SK-N-SH (cell line): Measurements from ENCODE around the gene CPEB4. TPM values are rescaled to one million over a fixed set of nuclear protein-coding genes. Genes with fewer than 3 reads are reported as not detected.

Experiments used
- CTCF ChIA-PET: fragments of 300-600, 350-600 bp; formaldehyde crosslinking; extraction: SDS; loops from one replicate; lab custom pipeline; 2021; lab: Yijun Ruan, JAX
- POLR2A ChIA-PET: fragments of 350-600 bp; sonication (Branson Sonifier 250); formaldehyde crosslinking; extraction: SDS; loops from one replicate; lab custom pipeline; 2020; ENCODE audit warnings: antibody characterized with exemption, inconsistent platforms; lab: Yijun Ruan, JAX
- DNase-seq: peaks from one replicate; pipeline ENCODE4 v3.0.0; 2012
- H2AFZ ChIP-seq: fragments of 200-600 bp; sonication (generic); 2 replicates; pipeline ENCODE4 v1.8.1; 2016; ENCODE audit warnings: antibody characterized with exemption, mild to moderate bottlenecking, low read depth
- H3F3A ChIP-seq: fragments of 200-600 bp; sonication (generic); replicated peaks from 2 replicates; pipeline ENCODE3; 2016; ENCODE audit warnings: antibody characterized with exemption, mild to moderate bottlenecking; ENCODE audit not compliant: insufficient read depth
- H3K27ac ChIP-seq, 2 experiments: fragments of 200-500 bp in 1 of 2; fragments of 200-600 bp in 1 of 2; sonication (Bioruptor generic) in 1 of 2; sonication (generic), shearing (Covaris generic) in 1 of 2; 2 replicates each; pipeline versions ENCODE4 v1.5.1 to v1.6.1; 2014 to 2016; ENCODE audit warnings: low read depth in 2 of 2, inconsistent platforms in 1 of 2, low read length in 1 of 2, mild to moderate bottlenecking in 1 of 2, mixed read lengths in 1 of 2
- H3K27me3 ChIP-seq: fragments of 200-600 bp; sonication (generic), shearing (Covaris generic); 2 replicates; pipeline ENCODE4 v1.6.1; 2016; ENCODE audit warnings: mixed run types; ENCODE audit not compliant: insufficient read depth
- H3K36me3 ChIP-seq, 2 experiments: fragments of 200-500 bp in 1 of 2; fragments of 200-600 bp in 1 of 2; sonication (Bioruptor generic) in 1 of 2; sonication (generic) in 1 of 2; replicated peaks in 1 of 2; 2 replicates each; pipeline versions ENCODE3 to v1.5.1; 2014 to 2016; ENCODE audit warnings: low read length in 1 of 2, mild to moderate bottlenecking in 1 of 2; ENCODE audit not compliant: insufficient read depth in 2 of 2, control insufficient read depth in 1 of 2
- H3K4me1 ChIP-seq, 2 experiments: fragments of 200-500 bp in 1 of 2; fragments of 200-600 bp in 1 of 2; sonication (Bioruptor generic) in 1 of 2; sonication (generic), shearing (Covaris generic) in 1 of 2; 2 replicates each; pipeline versions ENCODE4 v1.5.1 to v1.6.1; 2014 to 2016; ENCODE audit warnings: low read depth in 1 of 2, low read length in 1 of 2, mixed run types in 1 of 2; ENCODE audit not compliant: insufficient read depth in 2 of 2, control insufficient read depth in 1 of 2
- H3K4me2 ChIP-seq: fragments of 200-600 bp; sonication (generic), shearing (Covaris generic); 2 replicates; pipeline ENCODE4 v1.6.1; 2017; ENCODE audit warnings: mixed run types
- H3K4me3 ChIP-seq, 2 experiments: fragments of 200-500 bp in 1 of 2; fragments of 200-600 bp in 1 of 2; sonication (Bioruptor generic) in 1 of 2; sonication (generic), shearing (Covaris generic) in 1 of 2; 2 replicates each; pipeline versions ENCODE4 v1.5.1 to v1.8.1; 2014 to 2016; ENCODE audit warnings: low read depth in 2 of 2, inconsistent platforms in 1 of 2, low read length in 1 of 2, mild to moderate bottlenecking in 1 of 2, mixed read lengths in 1 of 2, moderate library complexity in 1 of 2
- H3K79me2 ChIP-seq: fragments of 200-600 bp; sonication (generic); 2 replicates; pipeline ENCODE4 v1.8.1; 2017; ENCODE audit warnings: mild to moderate bottlenecking; ENCODE audit not compliant: insufficient read depth
- H3K9ac ChIP-seq: fragments of 200-600 bp; sonication (generic); 2 replicates; pipeline ENCODE4 v1.6.1; 2017; ENCODE audit warnings: mixed run types
- H3K9me2 ChIP-seq: fragments of 200-600 bp; sonication (generic); 2 replicates; pipeline ENCODE4 v1.6.1; 2017; ENCODE audit warnings: mixed run types
- H3K9me3 ChIP-seq: fragments of 200-600 bp; sonication (generic); 2 replicates; pipeline ENCODE4 v1.6.1; 2017; ENCODE audit warnings: mixed run types, mild to moderate bottlenecking, moderate library complexity
- H4K20me1 ChIP-seq: fragments of 200-600 bp; sonication (generic); 2 replicates; pipeline ENCODE4 v1.6.1; 2017; ENCODE audit warnings: mild to moderate bottlenecking, mixed run types; ENCODE audit not compliant: insufficient read depth
- CHD2 ChIP-seq: fragments of 150-350 bp; IDR thresholded peaks from 2 replicates; pipeline ENCODE4 v1.6.1; 2018; ENCODE audit warnings: low read length; ENCODE audit not compliant: partially characterized antibody
- CTCF ChIP-seq: fragments of 200-600 bp; sonication (generic); IDR thresholded peaks from 2 replicates; pipeline ENCODE4 v1.6.1; 2017; ENCODE audit warnings: antibody characterized with exemption, mild to moderate bottlenecking, moderate library complexity
- FOXM1 ChIP-seq: IDR thresholded peaks from 2 replicates; pipeline ENCODE4 v1.4.0; 2012; ENCODE audit warnings: low read depth, mild to moderate bottlenecking
- JUND ChIP-seq: IDR thresholded peaks from 2 replicates; pipeline ENCODE4 v1.4.0; 2012
- MAX ChIP-seq: IDR thresholded peaks from 2 replicates; pipeline ENCODE4 v1.4.0; 2012; ENCODE audit warnings: low read depth
- MEF2A ChIP-seq: IDR thresholded peaks from 2 replicates; pipeline ENCODE4 v1.4.0; 2012; ENCODE audit warnings: low read depth, borderline replicate concordance
- NRF1 ChIP-seq: IDR thresholded peaks from 2 replicates; pipeline ENCODE4 v1.6.1; 2012; ENCODE audit warnings: low read depth, mild to moderate bottlenecking, low read length
- PBX3 ChIP-seq: IDR thresholded peaks from 2 replicates; pipeline ENCODE4; 2012
- REST ChIP-seq: IDR thresholded peaks from 2 replicates; pipeline ENCODE4 v1.6.1; 2012; ENCODE audit warnings: mild to moderate bottlenecking, low read depth, low read length, moderate library complexity
- RFX5 ChIP-seq: IDR thresholded peaks from 2 replicates; pipeline ENCODE4 v1.6.1; 2012; ENCODE audit warnings: mild to moderate bottlenecking, improper control_type of control experiment, low read length
- RXRA ChIP-seq: IDR thresholded peaks from 2 replicates; pipeline ENCODE4 v1.4.0; 2012; ENCODE audit warnings: low read depth, mild to moderate bottlenecking, borderline replicate concordance
- TAF1 ChIP-seq: IDR thresholded peaks from 2 replicates; pipeline ENCODE4 v1.6.1; 2012; ENCODE audit warnings: low read depth, mild to moderate bottlenecking, low read length, moderate library complexity, borderline replicate concordance
- USF1 ChIP-seq: IDR thresholded peaks from 2 replicates; pipeline ENCODE4 v1.4.0; 2012; ENCODE audit warnings: low read depth, borderline replicate concordance
- WGBS: methylation state at CpG from one replicate; pipeline ENCODE4 v1.1.6; 2017; ENCODE audit warnings: low lambda C conversion rate; 5-methylcytosine and 5-hydroxymethylcytosine counted together
- polyA plus RNA-seq, 3 experiments: library from polyadenylated mRNA; depleted of rRNA; stranded (reverse); fragments of >200 nt; gene quantifications; 2 replicates each; pipeline ENCODE4 v1.2.3, GENCODE V29; 2012
- TF ChIP-seq, protein P1 (sequence below): fragments of 150-350 bp; IDR thresholded peaks from 2 replicates; pipeline ENCODE4 v1.6.1; 2017; ENCODE audit warnings: antibody characterized with exemption, low read length, low read depth, borderline replicate concordance

The CPEB4 gene
- polyA plus RNA-seq, 1 of the 3 experiments (the other 2 are of a cell fraction), result 6.8 TPM

GRCh38 chr5:173885475-173886010 lies 2.6 kb upstream of the CPEB4 start (continued):
- TF ChIP-seq, protein P1, sequence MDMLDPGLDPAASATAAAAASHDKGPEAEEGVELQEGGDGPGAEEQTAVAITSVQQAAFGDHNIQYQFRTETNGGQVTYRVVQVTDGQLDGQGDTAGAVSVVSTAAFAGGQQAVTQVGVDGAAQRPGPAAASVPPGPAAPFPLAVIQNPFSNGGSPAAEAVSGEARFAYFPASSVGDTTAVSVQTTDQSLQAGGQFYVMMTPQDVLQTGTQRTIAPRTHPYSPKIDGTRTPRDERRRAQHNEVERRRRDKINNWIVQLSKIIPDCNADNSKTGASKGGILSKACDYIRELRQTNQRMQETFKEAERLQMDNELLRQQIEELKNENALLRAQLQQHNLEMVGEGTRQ, result no peak
- TF ChIP-seq, all 33 proteins: peak for 0

DNA sequence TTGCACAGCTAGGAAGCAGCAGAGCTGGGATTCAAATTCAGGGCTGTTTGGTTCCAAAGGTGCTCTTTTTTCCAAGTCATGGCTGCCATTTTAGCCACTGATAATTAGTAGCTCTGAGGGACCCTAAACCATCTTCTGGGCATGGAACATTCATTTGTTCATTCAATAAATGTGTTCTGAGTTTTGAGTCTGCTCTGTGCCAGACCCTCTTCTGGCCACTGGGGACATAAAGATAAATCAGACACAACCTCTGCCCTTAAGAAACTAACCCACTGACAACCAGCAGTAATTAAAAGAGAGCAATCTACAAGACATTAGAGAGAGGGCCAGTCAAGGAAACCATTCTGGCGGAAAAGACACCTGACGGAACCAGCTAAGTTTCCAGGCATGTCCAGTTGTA lies 2.0 kb upstream of the CPEB4 start:
- Histone ChIP-seq H3K9me3 (no peaks in the 10 kb centered on the region), H3K27ac (no peak overlapping the region), H3K36me3 (no peaks in the 10 kb centered on the region), H3K4me3 (no peak overlapping the region), H2AFZ (no peak overlapping the region), H3K4me2 (no peak overlapping the region), H3K27me3 (no peaks in the 10 kb centered on the region), H3K9me2 (no peaks in the 10 kb centered on the region), H3K9ac (no peak overlapping the region), H3F3A (no peaks in the 10 kb centered on the region), H3K79me2 (peaks cover 30% of the 10 kb centered on the region), H4K20me1 (no peaks in the 10 kb centered on the region; the same call in 1 of the 2 replicates), H3K4me1 (peaks cover 0 to 14% of the 10 kb centered on the region in 2 experiments; a peak in 2 of 4 replicates)
- 100% methylated on average over 2 of the region's 2 CpGs for WGBS
- POLR2A ChIA-PET, result no interaction called here
- CTCF ChIA-PET, result interaction anchor here (1.1 to 1.4 kb wide), 3 partner anchors 12 to 63 kb away, joined by 3 to 6 read pairs (median 3); no protein-coding TSS in a partner anchor
- no peak for DNase-seq
- no peak for TF ChIP-seq RFX5
- no peak for TF ChIP-seq NRF1
- no peak for TF ChIP-seq JUND
- TF ChIP-seq MEF2A, result no peak
- no peak for TF ChIP-seq CTCF
- TF ChIP-seq, protein P1, result no peak
- no peak for TF ChIP-seq PBX3
- no peak for TF ChIP-seq CHD2
- TF ChIP-seq FOXM1, result no peak
- TF ChIP-seq REST, result no peak
- no peak for TF ChIP-seq USF1
- TF ChIP-seq TAF1, result no peak
- TF ChIP-seq RXRA, result no peak
- TF ChIP-seq MAX, result no peak
